Hepatocyte (in vitro differentiated cells): ENCODE results near the gene RUBCN.
"Not testable (repeated sequence)": the region's sequence is repeated elsewhere in the genome, so short reads cannot be mapped to it uniquely, and the experiment has no call there.

Experiments used
- CTCF ChIP-seq: fragments of 200-600 bp; sonication (generic); IDR thresholded peaks from 2 replicates; pipeline ENCODE4 v1.5.1; 2016; ENCODE audit warnings: antibody characterized with exemption, mild to moderate bottlenecking; ENCODE audit not compliant: poor library complexity
- EZH2 ChIP-seq: fragments of 200-600 bp; sonication (generic); IDR thresholded peaks from 2 replicates; pipeline ENCODE4 v1.6.1; 2016; ENCODE audit warnings: antibody characterized with exemption, mild to moderate bottlenecking, borderline replicate concordance
- EZH2phosphoT487 ChIP-seq: fragments of 200-600 bp; sonication (generic); IDR thresholded peaks from one replicate; pipeline ENCODE4 v1.6.1; 2018; ENCODE audit warnings: antibody characterized with exemption, mild to moderate bottlenecking, low read depth, moderate library complexity; ENCODE audit not compliant: unreplicated experiment, severe bottlenecking

GRCh38 chr3:197731483-197731882, 5.2 kb downstream of the RUBCN start:
- TF ChIP-seq CTCF, EZH2, EZH2phosphoT487: not testable (repeated sequence)
